ENCODE measurements around the gene ZMIZ1. TPM values are rescaled to one million over a fixed set of nuclear protein-coding genes. Genes with fewer than 3 reads are reported as not detected.

The ZMIZ1 gene
- polyA plus RNA-seq, 1 donor from 2014 or later = 26.8 TPM

DNA sequence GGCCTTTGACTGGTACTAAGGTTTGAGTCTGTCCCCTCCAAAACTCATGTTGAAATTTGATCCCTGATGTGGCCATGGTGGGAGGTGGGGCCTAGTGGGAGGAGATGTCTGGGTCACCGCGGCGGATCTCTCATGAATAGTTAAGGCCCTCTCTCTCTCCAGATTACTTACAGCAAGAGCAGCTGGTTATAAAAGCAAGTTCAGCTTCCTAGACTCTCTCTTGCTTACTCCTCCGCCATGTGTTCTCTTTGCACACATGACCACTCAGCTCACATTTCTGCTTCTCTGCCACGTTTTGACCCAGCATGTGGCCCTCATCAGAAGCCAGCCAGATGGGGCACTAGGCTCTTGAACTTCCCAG, 29.9 kb upstream of the ZMIZ1 start:
- Histone ChIP-seq H3K9me3 (ENCODE audit: low read length) (no peaks in the 10 kb centered on the region), H3K36me3 (ENCODE audit: insufficient read depth, low read length) (no peaks in the 10 kb centered on the region), H3K4me3 (ENCODE audit: low read length) (no peak overlapping the region), H3K9ac (ENCODE audit: low read length) (no peak overlapping the region), H3K79me2 (replicated peaks; ENCODE audit: insufficient read depth, low read length) (no peaks in the 10 kb centered on the region), H3K27ac (ENCODE audit: low read length) (no peak overlapping the region), H4K20me1 (ENCODE audit: insufficient read depth) (no peaks in the 10 kb centered on the region), H3K9me2 (ENCODE audit: insufficient read depth, low read length) (no peaks in the 10 kb centered on the region), H3K4me2 (ENCODE audit: low read length) (no peak overlapping the region), H3F3A (ENCODE audit: insufficient read depth, low read length, poor library complexity, severe bottlenecking) (no peaks in the 10 kb centered on the region), H2AFZ (ENCODE audit: low read depth, low read length) (no peak overlapping the region), H3K27me3 (ENCODE audit: insufficient read depth, low read depth, low read length) (no peaks in the 10 kb centered on the region)
- TF ChIP-seq MXI1 (conservative IDR thresholded peaks at IDR 0.05; ENCODE audit: poor library complexity, severe bottlenecking) = no peak
- TF ChIP-seq EZH2 (IDR thresholded peaks at IDR 0.05; ENCODE audit: borderline replicate concordance, insufficient read depth, low read length, poor library complexity, severe bottlenecking) = no peak
- TF ChIP-seq, protein P1, sequence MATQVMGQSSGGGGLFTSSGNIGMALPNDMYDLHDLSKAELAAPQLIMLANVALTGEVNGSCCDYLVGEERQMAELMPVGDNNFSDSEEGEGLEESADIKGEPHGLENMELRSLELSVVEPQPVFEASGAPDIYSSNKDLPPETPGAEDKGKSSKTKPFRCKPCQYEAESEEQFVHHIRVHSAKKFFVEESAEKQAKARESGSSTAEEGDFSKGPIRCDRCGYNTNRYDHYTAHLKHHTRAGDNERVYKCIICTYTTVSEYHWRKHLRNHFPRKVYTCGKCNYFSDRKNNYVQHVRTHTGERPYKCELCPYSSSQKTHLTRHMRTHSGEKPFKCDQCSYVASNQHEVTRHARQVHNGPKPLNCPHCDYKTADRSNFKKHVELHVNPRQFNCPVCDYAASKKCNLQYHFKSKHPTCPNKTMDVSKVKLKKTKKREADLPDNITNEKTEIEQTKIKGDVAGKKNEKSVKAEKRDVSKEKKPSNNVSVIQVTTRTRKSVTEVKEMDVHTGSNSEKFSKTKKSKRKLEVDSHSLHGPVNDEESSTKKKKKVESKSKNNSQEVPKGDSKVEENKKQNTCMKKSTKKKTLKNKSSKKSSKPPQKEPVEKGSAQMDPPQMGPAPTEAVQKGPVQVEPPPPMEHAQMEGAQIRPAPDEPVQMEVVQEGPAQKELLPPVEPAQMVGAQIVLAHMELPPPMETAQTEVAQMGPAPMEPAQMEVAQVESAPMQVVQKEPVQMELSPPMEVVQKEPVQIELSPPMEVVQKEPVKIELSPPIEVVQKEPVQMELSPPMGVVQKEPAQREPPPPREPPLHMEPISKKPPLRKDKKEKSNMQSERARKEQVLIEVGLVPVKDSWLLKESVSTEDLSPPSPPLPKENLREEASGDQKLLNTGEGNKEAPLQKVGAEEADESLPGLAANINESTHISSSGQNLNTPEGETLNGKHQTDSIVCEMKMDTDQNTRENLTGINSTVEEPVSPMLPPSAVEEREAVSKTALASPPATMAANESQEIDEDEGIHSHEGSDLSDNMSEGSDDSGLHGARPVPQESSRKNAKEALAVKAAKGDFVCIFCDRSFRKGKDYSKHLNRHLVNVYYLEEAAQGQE (IDR thresholded peaks at IDR 0.05; ENCODE audit: borderline replicate concordance) = no peak
- TF ChIP-seq POLR2AphosphoS5 (IDR thresholded peaks at IDR 0.05) = no peak
- TF ChIP-seq TAF1 (IDR thresholded peaks at IDR 0.05; ENCODE audit: low read depth) = no peak
- TF ChIP-seq EP300 (conservative IDR thresholded peaks at IDR 0.05; ENCODE audit: poor library complexity, severe bottlenecking) = no peak
- TF ChIP-seq, protein P2, sequence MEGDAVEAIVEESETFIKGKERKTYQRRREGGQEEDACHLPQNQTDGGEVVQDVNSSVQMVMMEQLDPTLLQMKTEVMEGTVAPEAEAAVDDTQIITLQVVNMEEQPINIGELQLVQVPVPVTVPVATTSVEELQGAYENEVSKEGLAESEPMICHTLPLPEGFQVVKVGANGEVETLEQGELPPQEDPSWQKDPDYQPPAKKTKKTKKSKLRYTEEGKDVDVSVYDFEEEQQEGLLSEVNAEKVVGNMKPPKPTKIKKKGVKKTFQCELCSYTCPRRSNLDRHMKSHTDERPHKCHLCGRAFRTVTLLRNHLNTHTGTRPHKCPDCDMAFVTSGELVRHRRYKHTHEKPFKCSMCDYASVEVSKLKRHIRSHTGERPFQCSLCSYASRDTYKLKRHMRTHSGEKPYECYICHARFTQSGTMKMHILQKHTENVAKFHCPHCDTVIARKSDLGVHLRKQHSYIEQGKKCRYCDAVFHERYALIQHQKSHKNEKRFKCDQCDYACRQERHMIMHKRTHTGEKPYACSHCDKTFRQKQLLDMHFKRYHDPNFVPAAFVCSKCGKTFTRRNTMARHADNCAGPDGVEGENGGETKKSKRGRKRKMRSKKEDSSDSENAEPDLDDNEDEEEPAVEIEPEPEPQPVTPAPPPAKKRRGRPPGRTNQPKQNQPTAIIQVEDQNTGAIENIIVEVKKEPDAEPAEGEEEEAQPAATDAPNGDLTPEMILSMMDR (IDR thresholded peaks at IDR 0.05; ENCODE audit: poor library complexity, severe bottlenecking) = no peak
- no peak for TF ChIP-seq RAD21 (conservative IDR thresholded peaks at IDR 0.05)
- no peak for TF ChIP-seq SMC3 (conservative IDR thresholded peaks at IDR 0.05; ENCODE audit: poor library complexity)

DNA sequence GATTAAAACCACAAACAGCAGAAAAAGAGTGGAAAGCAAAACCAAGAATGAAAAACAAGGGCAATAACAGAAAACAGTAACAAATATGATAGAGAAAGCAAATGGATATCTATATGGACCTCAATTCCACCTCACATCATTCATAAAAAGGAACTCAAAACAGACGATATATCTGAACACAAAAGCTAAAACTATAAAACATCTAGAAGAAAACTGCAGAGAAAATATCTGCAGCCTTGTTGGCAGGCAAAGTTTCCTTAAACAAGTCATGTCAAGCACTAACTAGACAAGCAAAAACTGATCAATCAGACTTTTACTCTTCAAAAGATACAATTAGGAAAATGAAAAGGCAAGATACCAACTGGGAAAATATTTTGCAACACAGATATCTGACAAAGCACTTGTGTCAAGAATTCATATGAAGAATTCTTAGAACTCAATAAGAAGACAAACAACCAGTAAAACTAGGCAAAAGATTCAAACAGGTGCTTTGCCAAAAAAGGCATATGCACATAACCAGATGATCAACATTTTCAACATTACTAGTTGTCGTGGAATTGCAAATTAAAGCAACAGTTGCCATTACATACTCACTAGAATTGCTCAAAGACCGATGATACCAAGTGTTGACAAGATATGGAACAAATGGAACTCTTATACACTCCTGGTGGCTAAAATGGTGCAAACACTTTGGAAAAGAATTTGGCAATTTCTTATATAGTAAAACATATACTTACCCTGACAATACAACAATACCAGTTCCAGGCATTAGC, 25.9 kb upstream of the ZMIZ1 start:
- Histone ChIP-seq H2AFZ (ENCODE audit: low read depth, low read length) (no peak overlapping the region), H3K36me3 (ENCODE audit: insufficient read depth, low read length) (no peaks in the 10 kb centered on the region), H3K79me2 (replicated peaks; ENCODE audit: insufficient read depth, low read length) (no peaks in the 10 kb centered on the region)

More for the DNA sequence above, 25.9 kb upstream of the ZMIZ1 start:
- Histone ChIP-seq H3K27ac (ENCODE audit: low read length) (no peak overlapping the region), H3K4me2 (ENCODE audit: low read length) (no peak overlapping the region), H3F3A (ENCODE audit: insufficient read depth, low read length, poor library complexity, severe bottlenecking) (no peaks in the 10 kb centered on the region), H3K4me3 (ENCODE audit: low read length) (no peak overlapping the region), H3K27me3 (ENCODE audit: insufficient read depth, low read depth, low read length) (no peaks in the 10 kb centered on the region), H3K9me2 (ENCODE audit: insufficient read depth, low read length) (no peaks in the 10 kb centered on the region), H3K9ac (ENCODE audit: low read length) (no peak overlapping the region), H4K20me1 (ENCODE audit: insufficient read depth) (no peaks in the 10 kb centered on the region), H3K9me3 (ENCODE audit: low read length) (no peaks in the 10 kb centered on the region)
- no peak for TF ChIP-seq POLR2AphosphoS5 (IDR thresholded peaks at IDR 0.05)
- no peak for TF ChIP-seq EZH2 (IDR thresholded peaks at IDR 0.05; ENCODE audit: borderline replicate concordance, insufficient read depth, low read length, poor library complexity, severe bottlenecking)
- TF ChIP-seq, protein P2 (IDR thresholded peaks at IDR 0.05; ENCODE audit: poor library complexity, severe bottlenecking) = no peak
- no peak for TF ChIP-seq EP300 (conservative IDR thresholded peaks at IDR 0.05; ENCODE audit: poor library complexity, severe bottlenecking)
